ENCODE data around the gene GALNT2. TPM values are rescaled to one million over a fixed set of nuclear protein-coding genes. Genes with fewer than 3 reads are reported as not detected.

The GALNT2 gene
- total and polyA plus RNA-seq, 10 of the 15 experiments (the other 5 are each of a cell fraction or from before 2014, with no cell fraction given), result 0.52 to 27.7 (median 16.3) TPM

DNA sequence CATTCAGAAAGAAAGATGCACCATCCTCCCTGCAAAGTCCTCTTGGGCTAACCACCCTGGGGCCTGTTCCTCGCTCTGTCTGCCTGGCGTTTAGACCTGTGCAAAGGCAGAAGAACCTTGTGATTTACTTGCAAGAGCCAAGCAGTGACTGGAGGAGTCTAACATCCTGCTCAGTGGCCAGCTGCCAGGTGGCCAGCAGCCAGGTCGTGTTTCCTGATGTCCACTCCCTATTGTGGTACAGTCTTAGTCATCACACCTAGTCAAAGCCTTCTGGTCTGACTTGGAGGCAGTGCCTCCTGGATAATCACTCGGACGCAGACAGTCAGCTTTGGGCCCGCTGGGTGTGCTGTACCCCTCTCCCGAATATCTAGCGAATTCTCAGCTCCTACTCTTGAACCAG is 241.0 kb downstream of the GALNT2 start:
- H3K36me3 ChIP-seq (ENCODE audit: control insufficient read depth in 2 of 2, insufficient read depth in 2 of 2, low read length in 1 of 2), result no peaks in the 10 kb centered on the region
- H3K27me3 ChIP-seq (replicated peaks in 1 of 2; ENCODE audit: control insufficient read depth in 2 of 2, insufficient read depth in 2 of 2, low read length in 1 of 2), result no peaks in the 10 kb centered on the region
- ATAC-seq (no peak), FAIRE-seq (no peak), DNase-seq (ENCODE audit: low read depth, low spot score) (no peak)
- H3K79me2 ChIP-seq (ENCODE audit: control insufficient read depth, insufficient read depth, low read length), result no peaks in the 10 kb centered on the region
- in situ Hi-C loops (cut with MboI) (loop anchor here (5.0 kb wide), 1 partner anchor 1051 kb away; no protein-coding TSS in a partner anchor), intact Hi-C loops (cut with micrococcal nuclease; ENCODE audit: unreplicated experiment) (no loop called here)
- POLR2A ChIA-PET, result no interaction called here
- no peak overlapping the region for H3K27ac ChIP-seq (ENCODE audit: control insufficient read depth, insufficient read depth)
- 78% methylated on average over 8 of the region's 8 CpGs for WGBS (ENCODE audit: insufficient coverage, insufficient replicate concordance, low lambda C conversion rate, missing lambda C conversion rate)
- no peaks in the 10 kb centered on the region for H4K20me1 ChIP-seq (ENCODE audit: control insufficient read depth, insufficient read depth)
- H2AFZ ChIP-seq (ENCODE audit: control insufficient read depth, low read depth, low read length), result no peak overlapping the region
- SMC1A ChIA-PET (ENCODE audit: uncharacterized antibody, unreplicated experiment), result interaction anchor here (1.0 to 2.6 kb wide), 3 partner anchors 576 to 647 kb away, joined by 3 to 9 read pairs (median 4); no protein-coding TSS in a partner anchor
- RAD21 ChIA-PET (ENCODE audit: unreplicated experiment), result interaction anchor here (0.6 kb wide), 1 partner anchor 723 kb away, joined by 4 read pairs; no protein-coding TSS in a partner anchor
- H3K9me3 ChIP-seq (replicated peaks; ENCODE audit: control insufficient read depth, insufficient read depth, low read length), result no peaks in the 10 kb centered on the region
- no peak overlapping the region for H3K4me3 ChIP-seq
- no peak overlapping the region for H3K4me2 ChIP-seq (ENCODE audit: control insufficient read depth, insufficient read depth)
- BruUV-seq (replicated peaks), result no TSS peak
- no peak overlapping the region for H3K9ac ChIP-seq (ENCODE audit: control insufficient read depth, insufficient read depth, low read length)
- H3K4me1 ChIP-seq (ENCODE audit: control insufficient read depth, insufficient read depth, low read length), result no peaks in the 10 kb centered on the region; the same call in 1 of the 2 replicates
- CTCF ChIA-PET, result interaction anchor here (1.6 to 5.3 kb wide), 3 partner anchors 592 to 647 kb away, joined by 6 to 37 read pairs (median 9); no protein-coding TSS in a partner anchor
- no peak for TF ChIP-seq MYB (IDR thresholded peaks at IDR 0.05; ENCODE audit: borderline replicate concordance, low read depth, low read length)
- TF ChIP-seq MYC (IDR thresholded peaks at IDR 0.05; ENCODE audit: insufficient read depth, insufficient read length, insufficient replicate concordance, low read length, severe bottlenecking), result no peak
- TF ChIP-seq YY1 (IDR thresholded peaks at IDR 0.05; ENCODE audit: low read depth, low read length), result no peak
- TF ChIP-seq POLR2AphosphoS2 (IDR thresholded peaks at IDR 0.05; ENCODE audit: low read depth, low read length), result no peak
- TF ChIP-seq TARDBP (IDR thresholded peaks at IDR 0.05; ENCODE audit: borderline replicate concordance), result no peak
- TF ChIP-seq, protein P1, sequence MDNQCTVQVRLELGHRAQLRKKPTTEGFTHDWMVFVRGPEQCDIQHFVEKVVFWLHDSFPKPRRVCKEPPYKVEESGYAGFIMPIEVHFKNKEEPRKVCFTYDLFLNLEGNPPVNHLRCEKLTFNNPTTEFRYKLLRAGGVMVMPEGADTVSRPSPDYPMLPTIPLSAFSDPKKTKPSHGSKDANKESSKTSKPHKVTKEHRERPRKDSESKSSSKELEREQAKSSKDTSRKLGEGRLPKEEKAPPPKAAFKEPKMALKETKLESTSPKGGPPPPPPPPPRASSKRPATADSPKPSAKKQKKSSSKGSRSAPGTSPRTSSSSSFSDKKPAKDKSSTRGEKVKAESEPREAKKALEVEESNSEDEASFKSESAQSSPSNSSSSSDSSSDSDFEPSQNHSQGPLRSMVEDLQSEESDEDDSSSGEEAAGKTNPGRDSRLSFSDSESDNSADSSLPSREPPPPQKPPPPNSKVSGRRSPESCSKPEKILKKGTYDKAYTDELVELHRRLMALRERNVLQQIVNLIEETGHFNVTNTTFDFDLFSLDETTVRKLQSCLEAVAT (IDR thresholded peaks at IDR 0.05), result no peak
- TF ChIP-seq EZH2 (IDR thresholded peaks at IDR 0.05; ENCODE audit: borderline replicate concordance, control insufficient read depth, low read depth, low read length), result no peak
- TF ChIP-seq ZBED1 (IDR thresholded peaks at IDR 0.05; ENCODE audit: borderline replicate concordance), result no peak
- TF ChIP-seq SUPT20H (IDR thresholded peaks at IDR 0.05; ENCODE audit: borderline replicate concordance, control insufficient read depth, low read depth, low read length), result no peak
- TF ChIP-seq, protein P2, sequence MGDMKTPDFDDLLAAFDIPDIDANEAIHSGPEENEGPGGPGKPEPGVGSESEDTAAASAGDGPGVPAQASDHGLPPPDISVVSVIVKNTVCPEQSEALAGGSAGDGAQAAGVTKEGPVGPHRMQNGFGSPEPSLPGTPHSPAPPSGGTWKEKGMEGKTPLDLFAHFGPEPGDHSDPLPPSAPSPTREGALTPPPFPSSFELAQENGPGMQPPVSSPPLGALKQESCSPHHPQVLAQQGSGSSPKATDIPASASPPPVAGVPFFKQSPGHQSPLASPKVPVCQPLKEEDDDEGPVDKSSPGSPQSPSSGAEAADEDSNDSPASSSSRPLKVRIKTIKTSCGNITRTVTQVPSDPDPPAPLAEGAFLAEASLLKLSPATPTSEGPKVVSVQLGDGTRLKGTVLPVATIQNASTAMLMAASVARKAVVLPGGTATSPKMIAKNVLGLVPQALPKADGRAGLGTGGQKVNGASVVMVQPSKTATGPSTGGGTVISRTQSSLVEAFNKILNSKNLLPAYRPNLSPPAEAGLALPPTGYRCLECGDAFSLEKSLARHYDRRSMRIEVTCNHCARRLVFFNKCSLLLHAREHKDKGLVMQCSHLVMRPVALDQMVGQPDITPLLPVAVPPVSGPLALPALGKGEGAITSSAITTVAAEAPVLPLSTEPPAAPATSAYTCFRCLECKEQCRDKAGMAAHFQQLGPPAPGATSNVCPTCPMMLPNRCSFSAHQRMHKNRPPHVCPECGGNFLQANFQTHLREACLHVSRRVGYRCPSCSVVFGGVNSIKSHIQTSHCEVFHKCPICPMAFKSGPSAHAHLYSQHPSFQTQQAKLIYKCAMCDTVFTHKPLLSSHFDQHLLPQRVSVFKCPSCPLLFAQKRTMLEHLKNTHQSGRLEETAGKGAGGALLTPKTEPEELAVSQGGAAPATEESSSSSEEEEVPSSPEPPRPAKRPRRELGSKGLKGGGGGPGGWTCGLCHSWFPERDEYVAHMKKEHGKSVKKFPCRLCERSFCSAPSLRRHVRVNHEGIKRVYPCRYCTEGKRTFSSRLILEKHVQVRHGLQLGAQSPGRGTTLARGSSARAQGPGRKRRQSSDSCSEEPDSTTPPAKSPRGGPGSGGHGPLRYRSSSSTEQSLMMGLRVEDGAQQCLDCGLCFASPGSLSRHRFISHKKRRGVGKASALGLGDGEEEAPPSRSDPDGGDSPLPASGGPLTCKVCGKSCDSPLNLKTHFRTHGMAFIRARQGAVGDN (IDR thresholded peaks at IDR 0.05), result no peak
- no peak for TF ChIP-seq PML (IDR thresholded peaks at IDR 0.05; ENCODE audit: low read length)
- TF ChIP-seq HDAC6 (IDR thresholded peaks at IDR 0.05; ENCODE audit: unreplicated experiment), result no peak
- TF ChIP-seq PRDM15 (CRISPR knock-in tag; IDR thresholded peaks at IDR 0.05), result no peak
- no peak for TF ChIP-seq GABPA (IDR thresholded peaks at IDR 0.05; ENCODE audit: low read depth)
- no peak for TF ChIP-seq ZNF274 (IDR thresholded peaks at IDR 0.05; ENCODE audit: insufficient read depth, insufficient read length)
